ENCODE measurements around the gene TMED3.

DNA sequence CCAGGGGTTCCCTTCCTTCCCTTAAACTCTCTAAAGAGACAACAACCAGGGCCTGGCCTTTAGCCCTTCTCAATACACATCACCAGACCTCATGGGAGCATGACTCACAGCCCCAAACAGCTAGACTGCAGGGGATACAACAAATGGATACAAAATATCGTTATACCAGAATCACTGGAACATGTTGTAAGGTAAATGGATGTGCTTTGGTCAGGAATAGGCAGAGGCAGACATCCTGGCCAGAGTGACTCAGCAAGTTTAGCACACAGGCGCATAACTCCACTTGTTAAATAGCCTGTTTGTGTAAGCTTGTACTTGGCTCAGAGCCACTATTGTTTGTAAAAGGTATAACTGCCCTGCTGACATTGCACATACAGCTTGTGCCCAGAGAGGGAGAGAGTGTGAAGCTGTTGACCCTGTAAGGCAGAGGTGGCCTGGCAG is 18.3 kb downstream of the TMED3 start:
- TF ChIP-seq, protein P1, sequence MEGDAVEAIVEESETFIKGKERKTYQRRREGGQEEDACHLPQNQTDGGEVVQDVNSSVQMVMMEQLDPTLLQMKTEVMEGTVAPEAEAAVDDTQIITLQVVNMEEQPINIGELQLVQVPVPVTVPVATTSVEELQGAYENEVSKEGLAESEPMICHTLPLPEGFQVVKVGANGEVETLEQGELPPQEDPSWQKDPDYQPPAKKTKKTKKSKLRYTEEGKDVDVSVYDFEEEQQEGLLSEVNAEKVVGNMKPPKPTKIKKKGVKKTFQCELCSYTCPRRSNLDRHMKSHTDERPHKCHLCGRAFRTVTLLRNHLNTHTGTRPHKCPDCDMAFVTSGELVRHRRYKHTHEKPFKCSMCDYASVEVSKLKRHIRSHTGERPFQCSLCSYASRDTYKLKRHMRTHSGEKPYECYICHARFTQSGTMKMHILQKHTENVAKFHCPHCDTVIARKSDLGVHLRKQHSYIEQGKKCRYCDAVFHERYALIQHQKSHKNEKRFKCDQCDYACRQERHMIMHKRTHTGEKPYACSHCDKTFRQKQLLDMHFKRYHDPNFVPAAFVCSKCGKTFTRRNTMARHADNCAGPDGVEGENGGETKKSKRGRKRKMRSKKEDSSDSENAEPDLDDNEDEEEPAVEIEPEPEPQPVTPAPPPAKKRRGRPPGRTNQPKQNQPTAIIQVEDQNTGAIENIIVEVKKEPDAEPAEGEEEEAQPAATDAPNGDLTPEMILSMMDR (IDR thresholded peaks at IDR 0.05): no peak
- no peak for TF ChIP-seq EZH2 (IDR thresholded peaks at IDR 0.05; ENCODE audit: borderline replicate concordance, insufficient read depth, low read depth, low read length, poor library complexity, severe bottlenecking)

Data from B cell (primary cell).